ENCODE results near the gene R3HCC1L. TPM values are rescaled to one million over a fixed set of nuclear protein-coding genes. Genes with fewer than 3 reads are reported as not detected.

Gene R3HCC1L
- total and polyA plus RNA-seq, 10 of the 15 experiments (the other 5 are each of a cell fraction or from before 2014, with no cell fraction given) = 11.3 to 20.3 (median 15.3) TPM

DNA sequence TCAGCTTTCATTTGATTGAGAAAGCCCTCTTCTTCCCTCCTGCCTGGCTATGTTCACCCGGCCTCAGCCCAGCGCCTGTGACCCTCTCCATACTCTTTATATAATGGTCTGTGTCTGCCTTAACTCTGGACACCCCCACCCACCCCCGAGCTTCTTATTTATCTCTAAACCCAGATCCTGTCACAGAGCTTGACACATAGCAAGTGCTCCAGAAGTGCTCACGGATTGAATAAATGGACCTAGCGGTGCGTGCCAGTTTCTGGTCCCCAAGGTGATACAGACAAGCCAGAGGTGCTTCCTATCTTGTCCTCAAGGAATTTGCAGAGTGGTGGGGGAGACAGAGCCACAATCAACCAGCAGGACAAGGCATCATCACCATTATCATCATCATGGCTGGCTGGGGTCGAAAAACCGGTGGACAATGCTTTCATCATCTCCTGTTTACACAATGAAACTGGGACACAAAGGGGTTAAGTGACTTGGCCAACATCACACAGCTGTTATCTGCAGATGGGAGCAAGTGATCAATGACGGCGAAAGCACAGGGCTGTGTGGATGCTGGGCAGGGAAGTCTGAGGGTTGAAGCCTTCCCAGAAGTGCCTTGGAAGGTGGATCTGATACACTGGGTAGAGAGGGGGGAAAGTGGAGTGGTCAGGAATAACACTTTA, 135.8 kb downstream of the R3HCC1L start:
- ChIA-PET SMC1A (ENCODE audit: uncharacterized antibody, unreplicated experiment) (no interaction called here), CTCF (interaction anchor here (1.0 to 1.2 kb wide), 2 partner anchors 101 to 197 kb away, joined by 3 to 4 read pairs; no protein-coding TSS in a partner anchor), POLR2A (no interaction called here), RAD21 (ENCODE audit: unreplicated experiment) (no interaction called here)
- Histone ChIP-seq H3K4me2 (ENCODE audit: control insufficient read depth, insufficient read depth) (no peak overlapping the region), H4K20me1 (ENCODE audit: control insufficient read depth, insufficient read depth) (peaks cover 3% of the 10 kb centered on the region; the same call in 1 of the 2 replicates), H3K4me3 (no peak overlapping the region), H3K9ac (ENCODE audit: control insufficient read depth, insufficient read depth, low read length) (no peak overlapping the region), H3K27ac (ENCODE audit: control insufficient read depth, insufficient read depth) (no peak overlapping the region), H3K36me3 (ENCODE audit: control insufficient read depth in 2 of 2, insufficient read depth in 2 of 2, low read length in 1 of 2) (no peaks in the 10 kb centered on the region), H2AFZ (ENCODE audit: control insufficient read depth, low read depth, low read length) (no peak overlapping the region), H3K4me1 (ENCODE audit: control insufficient read depth, insufficient read depth, low read length) (no peaks in the 10 kb centered on the region), H3K79me2 (ENCODE audit: control insufficient read depth, insufficient read depth, low read length) (no peaks in the 10 kb centered on the region), H3K9me3 (replicated peaks; ENCODE audit: control insufficient read depth, insufficient read depth, low read length) (no peaks in the 10 kb centered on the region), H3K27me3 (replicated peaks in 1 of 2; ENCODE audit: control insufficient read depth in 2 of 2, insufficient read depth in 2 of 2, low read length in 1 of 2) (peaks cover 7 to 13% of the 10 kb centered on the region in 2 experiments)
- no peak for ATAC-seq
- no peak for DNase-seq (ENCODE audit: low read depth, low spot score)
- intact Hi-C loops (cut with micrococcal nuclease; ENCODE audit: unreplicated experiment) (no loop called here), in situ Hi-C loops (cut with MboI) (no loop called here)
- no peak for FAIRE-seq
- 48% methylated on average over 10 of the region's 10 CpGs for WGBS (ENCODE audit: insufficient coverage, insufficient replicate concordance, low lambda C conversion rate, missing lambda C conversion rate)
- no peak for TF ChIP-seq CBX5 (IDR thresholded peaks at IDR 0.05; ENCODE audit: low read depth)
- no peak for TF ChIP-seq SREBF2 (IDR thresholded peaks at IDR 0.05; ENCODE audit: low read length)
- no peak for TF ChIP-seq SMAD5 (IDR thresholded peaks at IDR 0.05; ENCODE audit: low read depth)
- TF ChIP-seq TCF12 (IDR thresholded peaks at IDR 0.05; ENCODE audit: low read depth, low read length) = no peak
- no peak for TF ChIP-seq POLR2AphosphoS2 (IDR thresholded peaks at IDR 0.05; ENCODE audit: low read depth, low read length)
- TF ChIP-seq CBFB (IDR thresholded peaks at IDR 0.05; ENCODE audit: low read depth) = no peak
- no peak for TF ChIP-seq BHLHE40 (IDR thresholded peaks at IDR 0.05; ENCODE audit: borderline replicate concordance in 1 of 2, low read depth in 2 of 2, low read length in 1 of 2)
- TF ChIP-seq JUNB (IDR thresholded peaks at IDR 0.05) = no peak
- no peak for TF ChIP-seq BMI1 (IDR thresholded peaks at IDR 0.05; ENCODE audit: borderline replicate concordance)
- no peak for TF ChIP-seq STAT3 (IDR thresholded peaks at IDR 0.05; ENCODE audit: low read depth, low read length)
- BruUV-seq (replicated peaks) = no TSS peak
